ENCODE measurements around the gene AQP11.
A peak's percentile ranks its signal among the peaks of the same experiment; 100 is the strongest.

Gene AQP11

DNA sequence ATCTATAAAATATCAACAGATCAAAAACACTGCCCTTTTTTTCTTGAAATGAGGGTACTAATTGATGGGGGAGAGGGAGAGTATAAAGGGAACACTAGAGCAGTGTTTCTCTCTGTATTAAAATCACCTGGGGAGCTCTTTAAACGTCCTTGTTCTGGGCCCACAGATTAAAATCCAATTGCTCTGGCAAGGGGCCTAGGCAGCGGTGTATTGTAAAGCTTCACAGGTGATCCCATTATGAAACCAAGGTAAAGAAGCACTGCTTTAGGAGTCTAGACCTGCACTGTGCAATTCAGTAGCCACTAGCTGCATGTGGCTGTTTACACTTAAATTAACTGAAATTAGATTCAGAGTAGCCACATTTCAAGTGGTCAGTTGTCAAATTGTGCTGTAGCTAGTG, 3.0 kb downstream of the AQP11 start:
- Histone ChIP-seq H3K27me3 (ENCODE audit: control insufficient read depth in 1 of 2, insufficient read depth in 2 of 2, low read length in 2 of 2) (no peaks in the 10 kb centered on the region), H3K4me3 (ENCODE audit: low read depth in 1 of 2, low read length in 2 of 2) (peak overlapping the region; percentile 94 to 97), H3K27ac (ENCODE audit: low read depth, low read length) (no peak overlapping the region), H3K4me1 (ENCODE audit: control insufficient read depth in 1 of 2, insufficient read depth in 2 of 2, low read length in 2 of 2) (peaks cover 12 to 14% of the 10 kb centered on the region in 2 donors), H3K9me3 (ENCODE audit: control insufficient read depth in 1 of 2, low read length in 2 of 2) (no peaks in the 10 kb centered on the region), H3K36me3 (ENCODE audit: control insufficient read depth in 1 of 2, insufficient read depth in 2 of 2, low read length in 2 of 2) (no peaks in the 10 kb centered on the region), H3K9ac (ENCODE audit: low read depth in 1 of 2, low read length in 2 of 2) (peak overlapping the region in 1 of 2 donors; percentile 74)

DNA sequence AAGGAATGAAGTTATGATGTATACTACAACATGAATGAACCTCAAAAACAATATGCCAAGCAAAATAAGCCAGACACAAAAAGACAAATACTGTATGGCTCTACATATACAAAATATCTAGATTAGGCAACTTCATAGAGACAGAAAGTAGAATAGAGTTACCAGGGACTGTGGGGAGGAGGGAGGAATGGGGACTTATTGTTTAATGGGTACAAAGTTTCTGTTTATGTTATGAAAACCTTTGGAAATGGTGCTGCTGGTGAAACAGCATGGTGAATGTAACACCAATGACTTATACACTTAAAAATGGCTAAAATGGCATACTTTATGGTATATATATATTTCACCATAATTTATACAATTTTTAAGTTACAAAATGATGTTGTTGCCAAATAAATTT, 4.1 kb downstream of the AQP11 start:
- H3K4me1 ChIP-seq (ENCODE audit: control insufficient read depth in 1 of 2, insufficient read depth in 2 of 2, low read length in 2 of 2): peaks cover 10% of the 10 kb centered on the region in 2 donors
- peak overlapping the region in 1 of 2 donors; percentile 7 for H3K4me3 ChIP-seq (ENCODE audit: low read depth in 1 of 2, low read length in 2 of 2)
- no peak overlapping the region for H3K9ac ChIP-seq (ENCODE audit: low read depth in 1 of 2, low read length in 2 of 2)
- H3K27ac ChIP-seq (ENCODE audit: low read depth, low read length): no peak overlapping the region
- H3K36me3 ChIP-seq (ENCODE audit: control insufficient read depth in 1 of 2, insufficient read depth in 2 of 2, low read length in 2 of 2): no peaks in the 10 kb centered on the region
- no peaks in the 10 kb centered on the region for H3K9me3 ChIP-seq (ENCODE audit: control insufficient read depth in 1 of 2, low read length in 2 of 2)
- H3K27me3 ChIP-seq (ENCODE audit: control insufficient read depth in 1 of 2, insufficient read depth in 2 of 2, low read length in 2 of 2): no peaks in the 10 kb centered on the region

DNA sequence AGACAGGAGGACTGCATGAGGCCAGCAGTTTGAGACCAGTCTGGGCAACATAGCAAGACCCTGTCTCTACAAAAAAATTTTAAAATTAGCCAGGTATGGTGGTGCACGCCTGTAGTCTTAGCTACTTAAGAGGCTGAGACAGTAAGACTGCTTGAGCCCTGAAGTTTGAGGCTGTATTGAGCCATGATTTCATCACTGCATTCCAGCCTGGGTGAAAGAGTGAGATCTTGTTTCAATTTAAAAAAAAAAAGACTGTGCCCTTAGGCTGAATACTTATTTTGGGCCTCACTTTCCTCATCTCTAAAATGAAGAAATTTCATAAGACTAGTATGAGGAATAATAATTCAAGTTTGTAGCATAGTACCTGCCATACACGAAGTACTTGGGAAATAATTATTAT, 6.9 kb downstream of the AQP11 start:
- Histone ChIP-seq H3K9ac (ENCODE audit: low read depth in 1 of 2, low read length in 2 of 2) (no peak overlapping the region), H3K27me3 (ENCODE audit: control insufficient read depth in 1 of 2, insufficient read depth in 2 of 2, low read length in 2 of 2) (no peaks in the 10 kb centered on the region), H3K27ac (ENCODE audit: low read depth, low read length) (no peak overlapping the region), H3K4me3 (ENCODE audit: low read depth in 1 of 2, low read length in 2 of 2) (no peak overlapping the region), H3K9me3 (ENCODE audit: control insufficient read depth in 1 of 2, low read length in 2 of 2) (no peaks in the 10 kb centered on the region), H3K4me1 (ENCODE audit: control insufficient read depth in 1 of 2, insufficient read depth in 2 of 2, low read length in 2 of 2) (peaks cover 3 to 7% of the 10 kb centered on the region in 2 donors), H3K36me3 (ENCODE audit: control insufficient read depth in 1 of 2, insufficient read depth in 2 of 2, low read length in 2 of 2) (peaks cover 0 to 2% of the 10 kb centered on the region in 2 donors)

DNA sequence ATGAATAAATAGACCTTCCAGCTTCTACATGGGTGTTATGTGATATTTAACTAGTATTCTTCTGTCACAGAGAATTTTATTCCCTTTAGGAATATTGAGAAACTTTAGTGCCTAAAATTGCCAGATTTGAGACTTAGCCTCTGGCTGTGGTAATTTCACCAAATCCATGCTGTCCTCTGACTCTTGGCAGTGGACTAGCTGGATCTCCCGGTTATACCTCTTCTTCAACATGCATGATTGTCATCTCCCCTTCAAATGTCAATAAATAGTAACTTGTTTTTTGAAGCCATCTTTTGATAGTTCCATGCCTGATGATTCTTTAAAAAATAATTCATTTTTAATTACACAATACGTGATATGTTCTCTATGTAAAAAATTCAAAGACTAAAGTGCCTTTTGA, 8.4 kb downstream of the AQP11 start:
- Histone ChIP-seq H3K27ac (ENCODE audit: low read depth, low read length) (no peak overlapping the region), H3K27me3 (ENCODE audit: control insufficient read depth in 1 of 2, insufficient read depth in 2 of 2, low read length in 2 of 2) (no peaks in the 10 kb centered on the region), H3K4me1 (ENCODE audit: control insufficient read depth in 1 of 2, insufficient read depth in 2 of 2, low read length in 2 of 2) (peaks cover 15 to 16% of the 10 kb centered on the region in 2 donors), H3K36me3 (ENCODE audit: control insufficient read depth in 1 of 2, insufficient read depth in 2 of 2, low read length in 2 of 2) (peaks cover 0 to 2% of the 10 kb centered on the region in 2 donors), H3K4me3 (ENCODE audit: low read depth in 1 of 2, low read length in 2 of 2) (no peak overlapping the region), H3K9ac (ENCODE audit: low read depth in 1 of 2, low read length in 2 of 2) (no peak overlapping the region), H3K9me3 (ENCODE audit: control insufficient read depth in 1 of 2, low read length in 2 of 2) (no peaks in the 10 kb centered on the region)

DNA sequence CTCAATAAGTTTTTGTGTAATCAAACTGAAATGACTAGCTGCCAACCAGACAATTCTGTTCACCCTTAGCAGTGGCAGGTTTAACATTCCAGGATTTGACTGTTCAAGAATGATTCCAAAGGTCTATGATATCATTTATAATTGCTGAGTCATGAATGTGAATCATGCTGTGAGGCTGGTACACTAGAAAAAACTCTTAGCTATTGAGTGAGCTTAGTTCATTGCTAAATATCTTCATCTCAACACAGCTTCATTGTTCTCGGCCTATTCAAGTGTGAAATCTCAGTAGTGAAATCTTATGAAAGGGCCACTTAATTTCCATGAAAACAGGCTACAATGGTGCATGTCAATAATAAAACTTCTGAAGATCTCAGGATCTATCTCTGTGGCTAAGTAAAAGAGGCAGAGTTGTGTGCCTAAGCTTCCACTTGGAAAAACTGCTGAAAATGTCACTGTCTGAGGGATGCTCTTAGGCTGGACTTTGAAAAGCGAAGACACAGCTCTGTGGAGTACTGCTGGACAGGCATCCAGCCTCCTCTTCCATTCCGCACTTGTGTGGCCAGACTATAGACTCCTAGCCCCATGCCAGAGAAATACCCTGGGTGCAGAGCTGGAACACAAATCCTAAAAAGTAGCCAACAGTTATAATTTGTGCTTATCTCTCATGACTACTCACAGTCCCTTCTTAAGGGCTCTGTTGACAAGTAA, 12.8 kb downstream of the AQP11 start:
- H3K4me1 ChIP-seq (ENCODE audit: control insufficient read depth in 1 of 2, insufficient read depth in 2 of 2, low read length in 2 of 2): peaks cover 15 to 16% of the 10 kb centered on the region in 2 donors
- H3K9me3 ChIP-seq (ENCODE audit: control insufficient read depth in 1 of 2, low read length in 2 of 2): no peaks in the 10 kb centered on the region
- H3K36me3 ChIP-seq (ENCODE audit: control insufficient read depth in 1 of 2, insufficient read depth in 2 of 2, low read length in 2 of 2): peaks cover 4 to 12% of the 10 kb centered on the region in 2 donors
- no peak overlapping the region for H3K4me3 ChIP-seq (ENCODE audit: low read depth in 1 of 2, low read length in 2 of 2)
- H3K27me3 ChIP-seq (ENCODE audit: control insufficient read depth in 1 of 2, insufficient read depth in 2 of 2, low read length in 2 of 2): no peaks in the 10 kb centered on the region
- H3K9ac ChIP-seq (ENCODE audit: low read depth in 1 of 2, low read length in 2 of 2): no peak overlapping the region
- H3K27ac ChIP-seq (ENCODE audit: low read depth, low read length): peak overlapping the region; percentile 7

DNA sequence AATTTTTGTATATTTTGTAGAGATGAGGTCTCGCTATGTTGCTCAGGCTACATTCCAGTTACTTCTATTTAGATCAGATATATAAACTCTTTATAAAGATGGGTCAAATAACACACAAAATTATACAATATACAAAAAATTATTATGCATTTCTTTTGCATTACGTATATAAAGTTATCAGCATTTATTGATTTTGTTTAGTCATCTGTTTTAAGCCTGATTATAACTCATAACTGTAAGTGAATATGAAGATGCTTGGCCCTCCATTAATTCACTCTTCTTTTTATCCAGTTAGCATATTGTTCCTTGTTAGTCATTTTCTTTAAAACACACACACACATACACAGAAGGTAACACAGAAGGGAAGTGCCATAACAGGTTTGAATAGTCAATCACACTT, 14.5 kb downstream of the AQP11 start:
- Histone ChIP-seq H3K9ac (ENCODE audit: low read depth in 1 of 2, low read length in 2 of 2) (no peak overlapping the region), H3K9me3 (ENCODE audit: control insufficient read depth in 1 of 2, low read length in 2 of 2) (no peaks in the 10 kb centered on the region), H3K27ac (ENCODE audit: low read depth, low read length) (no peak overlapping the region), H3K36me3 (ENCODE audit: control insufficient read depth in 1 of 2, insufficient read depth in 2 of 2, low read length in 2 of 2) (peaks cover 6 to 13% of the 10 kb centered on the region in 2 donors), H3K4me3 (ENCODE audit: low read depth in 1 of 2, low read length in 2 of 2) (no peak overlapping the region), H3K27me3 (ENCODE audit: control insufficient read depth in 1 of 2, insufficient read depth in 2 of 2, low read length in 2 of 2) (no peaks in the 10 kb centered on the region), H3K4me1 (ENCODE audit: control insufficient read depth in 1 of 2, insufficient read depth in 2 of 2, low read length in 2 of 2) (peaks cover 15 to 16% of the 10 kb centered on the region in 2 donors)

DNA sequence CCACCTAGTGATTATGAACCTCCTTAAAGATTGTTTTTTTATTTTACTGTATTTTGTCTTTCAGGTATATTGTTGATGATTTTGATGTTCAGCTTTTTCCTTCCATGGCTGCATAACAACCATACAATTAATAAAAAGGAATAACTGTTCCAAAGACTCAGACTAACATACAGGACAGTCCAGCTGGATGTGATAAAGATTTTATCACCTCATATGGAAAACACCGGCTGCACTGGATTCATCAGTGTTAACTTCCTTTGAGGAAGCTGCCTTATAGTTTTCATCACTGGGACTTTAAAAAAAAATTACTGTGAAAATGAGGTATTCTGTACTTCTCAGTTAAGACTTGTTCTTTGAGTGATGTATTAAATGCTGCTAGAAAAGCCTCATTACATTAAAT, 19.5 kb downstream of the AQP11 start:
- Histone ChIP-seq H3K9me3 (ENCODE audit: control insufficient read depth in 1 of 2, low read length in 2 of 2) (no peaks in the 10 kb centered on the region), H3K27me3 (ENCODE audit: control insufficient read depth in 1 of 2, insufficient read depth in 2 of 2, low read length in 2 of 2) (no peaks in the 10 kb centered on the region), H3K9ac (ENCODE audit: low read depth in 1 of 2, low read length in 2 of 2) (no peak overlapping the region), H3K36me3 (ENCODE audit: control insufficient read depth in 1 of 2, insufficient read depth in 2 of 2, low read length in 2 of 2) (peaks cover 23 to 49% of the 10 kb centered on the region in 2 donors), H3K27ac (ENCODE audit: low read depth, low read length) (no peak overlapping the region), H3K4me3 (ENCODE audit: low read depth in 1 of 2, low read length in 2 of 2) (no peak overlapping the region), H3K4me1 (ENCODE audit: control insufficient read depth in 1 of 2, insufficient read depth in 2 of 2, low read length in 2 of 2) (no peaks in the 10 kb centered on the region)

DNA sequence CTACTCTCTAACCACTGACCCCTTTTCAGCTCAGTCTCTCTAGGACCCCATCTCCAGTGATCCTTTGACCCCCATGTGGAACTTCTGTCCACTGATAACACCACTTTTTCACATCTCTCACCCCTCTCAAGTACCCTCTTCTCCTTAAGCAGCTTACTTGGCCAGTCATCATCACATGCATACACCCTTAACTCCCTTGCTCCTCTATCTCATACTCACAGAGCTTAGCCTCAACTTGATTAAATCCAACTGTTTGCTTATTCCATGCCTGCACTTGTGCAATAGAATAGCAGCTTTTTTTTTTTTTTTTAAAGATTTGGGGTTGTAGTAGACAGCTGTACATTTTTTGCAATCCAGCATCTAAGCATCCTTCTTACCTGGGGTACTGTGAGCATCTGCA, 22.2 kb downstream of the AQP11 start:
- no peak overlapping the region for H3K4me3 ChIP-seq (ENCODE audit: low read depth in 1 of 2, low read length in 2 of 2)
- no peaks in the 10 kb centered on the region for H3K9me3 ChIP-seq (ENCODE audit: control insufficient read depth in 1 of 2, low read length in 2 of 2)
- H3K36me3 ChIP-seq (ENCODE audit: control insufficient read depth in 1 of 2, insufficient read depth in 2 of 2, low read length in 2 of 2): peaks cover 26 to 60% of the 10 kb centered on the region in 2 donors
- H3K27ac ChIP-seq (ENCODE audit: low read depth, low read length): no peak overlapping the region
- no peaks in the 10 kb centered on the region for H3K27me3 ChIP-seq (ENCODE audit: control insufficient read depth in 1 of 2, insufficient read depth in 2 of 2, low read length in 2 of 2)
- no peak overlapping the region for H3K9ac ChIP-seq (ENCODE audit: low read depth in 1 of 2, low read length in 2 of 2)
- no peaks in the 10 kb centered on the region for H3K4me1 ChIP-seq (ENCODE audit: control insufficient read depth in 1 of 2, insufficient read depth in 2 of 2, low read length in 2 of 2)

DNA sequence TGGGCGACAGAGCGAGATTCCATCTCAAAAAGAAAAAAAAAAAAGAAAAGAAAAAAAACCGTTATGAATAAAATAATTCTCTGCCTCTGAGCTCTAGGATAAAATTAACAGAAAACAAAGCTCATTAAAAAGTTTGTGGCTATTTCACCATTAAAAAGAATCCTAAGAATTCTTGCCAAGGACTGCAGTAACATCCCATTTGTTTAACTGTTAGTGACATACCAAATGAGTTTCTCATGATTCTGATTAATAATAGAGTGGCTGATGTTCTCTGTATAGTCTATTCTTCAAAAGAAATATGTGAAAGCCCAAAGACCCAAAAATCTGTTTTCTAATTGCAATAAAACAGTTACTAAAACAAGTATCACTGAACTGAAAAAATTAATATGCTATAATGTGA, 28.1 kb downstream of the AQP11 start:
- Histone ChIP-seq H3K27me3 (ENCODE audit: control insufficient read depth in 1 of 2, insufficient read depth in 2 of 2, low read length in 2 of 2) (no peaks in the 10 kb centered on the region), H3K4me3 (ENCODE audit: low read depth in 1 of 2, low read length in 2 of 2) (no peak overlapping the region), H3K27ac (ENCODE audit: low read depth, low read length) (no peak overlapping the region), H3K9ac (ENCODE audit: low read depth in 1 of 2, low read length in 2 of 2) (no peak overlapping the region), H3K9me3 (ENCODE audit: control insufficient read depth in 1 of 2, low read length in 2 of 2) (no peaks in the 10 kb centered on the region), H3K4me1 (ENCODE audit: control insufficient read depth in 1 of 2, insufficient read depth in 2 of 2, low read length in 2 of 2) (no peaks in the 10 kb centered on the region), H3K36me3 (ENCODE audit: control insufficient read depth in 1 of 2, insufficient read depth in 2 of 2, low read length in 2 of 2) (peaks cover 3 to 52% of the 10 kb centered on the region in 2 donors)

DNA sequence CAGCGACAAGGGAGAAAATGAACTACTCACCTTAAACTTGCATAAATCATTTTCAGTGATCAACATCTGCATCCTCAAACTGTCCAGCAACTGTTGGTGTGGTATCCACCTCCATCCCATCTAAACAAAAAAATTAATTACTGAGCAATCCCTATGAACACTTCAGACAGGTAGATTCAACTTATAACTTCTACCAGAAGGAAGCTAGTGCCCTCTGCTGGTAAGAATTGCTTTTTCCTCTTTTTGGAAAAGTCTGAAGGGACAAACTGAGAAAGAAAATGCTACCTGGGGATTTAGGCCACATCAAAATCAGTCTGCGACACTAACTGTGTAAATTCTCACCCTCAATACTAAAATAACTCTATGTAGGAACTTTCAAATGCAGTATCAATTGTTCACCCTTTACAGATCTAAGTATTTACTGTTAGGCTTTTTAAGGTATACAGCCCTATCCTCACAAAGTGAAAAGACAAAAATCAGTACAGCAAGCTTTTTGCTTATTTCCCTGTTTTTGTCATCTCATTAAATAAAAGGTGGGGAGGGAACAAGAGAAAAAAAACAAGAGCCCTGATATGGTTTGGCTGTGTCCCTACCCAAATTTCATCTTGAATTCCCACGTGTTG, 29.9 kb downstream of the AQP11 start:
- Histone ChIP-seq H3K36me3 (ENCODE audit: control insufficient read depth in 1 of 2, insufficient read depth in 2 of 2, low read length in 2 of 2) (peaks cover 3 to 57% of the 10 kb centered on the region in 2 donors), H3K4me1 (ENCODE audit: control insufficient read depth in 1 of 2, insufficient read depth in 2 of 2, low read length in 2 of 2) (no peaks in the 10 kb centered on the region), H3K9ac (ENCODE audit: low read depth in 1 of 2, low read length in 2 of 2) (no peak overlapping the region), H3K9me3 (ENCODE audit: control insufficient read depth in 1 of 2, low read length in 2 of 2) (no peaks in the 10 kb centered on the region), H3K27ac (ENCODE audit: low read depth, low read length) (no peak overlapping the region), H3K4me3 (ENCODE audit: low read depth in 1 of 2, low read length in 2 of 2) (no peak overlapping the region), H3K27me3 (ENCODE audit: control insufficient read depth in 1 of 2, insufficient read depth in 2 of 2, low read length in 2 of 2) (no peaks in the 10 kb centered on the region)

Measured in duodenal mucosa (tissue), 2 donors.